Measurements from ENCODE around the gene SNCA. TPM values are rescaled to one million over a fixed set of nuclear protein-coding genes. Genes with fewer than 3 reads are reported as not detected.

The SNCA gene
- total RNA-seq, 1 donor: 0.72 TPM

DNA sequence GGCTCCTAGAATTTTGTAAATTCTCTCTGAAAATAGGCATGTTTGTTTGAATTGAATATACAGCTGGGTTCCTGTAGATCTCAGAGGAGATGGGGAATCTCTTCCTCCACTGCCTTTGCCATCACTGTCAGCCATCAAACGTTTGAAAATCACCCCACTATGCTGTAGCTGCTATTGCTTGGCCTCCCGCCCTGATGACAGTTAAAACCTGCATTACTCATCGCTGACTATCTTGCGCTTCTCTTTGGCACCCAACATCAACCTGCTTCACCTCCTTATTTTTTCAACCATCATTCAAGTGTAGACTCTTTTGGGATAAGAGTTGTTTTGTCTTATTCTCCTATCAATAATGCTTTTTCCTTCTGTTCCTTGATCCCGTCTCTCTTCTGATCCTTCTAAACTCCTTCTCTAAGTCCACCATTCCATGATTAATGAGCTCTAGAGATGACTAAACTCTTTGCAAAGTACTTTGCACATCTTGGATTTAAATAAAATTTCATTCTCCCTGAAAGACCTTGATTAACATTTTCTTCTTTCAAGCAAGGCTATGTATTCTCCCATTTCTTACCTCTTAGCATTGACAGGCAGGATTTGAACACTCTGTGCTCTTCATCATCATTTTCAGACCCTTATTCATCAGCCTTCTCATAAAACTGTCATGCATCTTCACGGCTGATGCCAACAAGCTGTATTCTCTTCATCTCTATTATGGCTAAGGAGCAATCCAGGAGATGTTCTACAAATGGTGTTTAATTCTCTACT is 133.0 kb downstream of the SNCA start:
- no peak for DNase-seq (ENCODE audit: insufficient read length, low spot score, missing footprints)
- H4K20me1 ChIP-seq (ENCODE audit: insufficient read depth, low read length): no peaks in the 10 kb centered on the region
- no peaks in the 10 kb centered on the region for H3K9me3 ChIP-seq (ENCODE audit: low read depth, low read length)
- H3K4me2 ChIP-seq (ENCODE audit: insufficient read depth, low read length): no peak overlapping the region
- no peaks in the 10 kb centered on the region for H3K27me3 ChIP-seq (ENCODE audit: insufficient read depth, low read length)
- no peaks in the 10 kb centered on the region for H3K36me3 ChIP-seq (ENCODE audit: insufficient read depth, low read length)
- H3K27ac ChIP-seq (ENCODE audit: low read depth, low read length): no peak overlapping the region
- H2AFZ ChIP-seq (ENCODE audit: low read length): no peak overlapping the region
- TF ChIP-seq, protein P1, sequence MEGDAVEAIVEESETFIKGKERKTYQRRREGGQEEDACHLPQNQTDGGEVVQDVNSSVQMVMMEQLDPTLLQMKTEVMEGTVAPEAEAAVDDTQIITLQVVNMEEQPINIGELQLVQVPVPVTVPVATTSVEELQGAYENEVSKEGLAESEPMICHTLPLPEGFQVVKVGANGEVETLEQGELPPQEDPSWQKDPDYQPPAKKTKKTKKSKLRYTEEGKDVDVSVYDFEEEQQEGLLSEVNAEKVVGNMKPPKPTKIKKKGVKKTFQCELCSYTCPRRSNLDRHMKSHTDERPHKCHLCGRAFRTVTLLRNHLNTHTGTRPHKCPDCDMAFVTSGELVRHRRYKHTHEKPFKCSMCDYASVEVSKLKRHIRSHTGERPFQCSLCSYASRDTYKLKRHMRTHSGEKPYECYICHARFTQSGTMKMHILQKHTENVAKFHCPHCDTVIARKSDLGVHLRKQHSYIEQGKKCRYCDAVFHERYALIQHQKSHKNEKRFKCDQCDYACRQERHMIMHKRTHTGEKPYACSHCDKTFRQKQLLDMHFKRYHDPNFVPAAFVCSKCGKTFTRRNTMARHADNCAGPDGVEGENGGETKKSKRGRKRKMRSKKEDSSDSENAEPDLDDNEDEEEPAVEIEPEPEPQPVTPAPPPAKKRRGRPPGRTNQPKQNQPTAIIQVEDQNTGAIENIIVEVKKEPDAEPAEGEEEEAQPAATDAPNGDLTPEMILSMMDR (IDR thresholded peaks at IDR 0.05; ENCODE audit: extremely low read depth, low read depth, low read length): no peak
- no peaks in the 10 kb centered on the region for H3K79me2 ChIP-seq (ENCODE audit: insufficient read depth, low read length)
- peaks cover 3% of the 10 kb centered on the region for H3K4me1 ChIP-seq (ENCODE audit: insufficient read depth, low read length)
- no peak overlapping the region for H3K4me3 ChIP-seq (ENCODE audit: insufficient read depth, low read length)

DNA sequence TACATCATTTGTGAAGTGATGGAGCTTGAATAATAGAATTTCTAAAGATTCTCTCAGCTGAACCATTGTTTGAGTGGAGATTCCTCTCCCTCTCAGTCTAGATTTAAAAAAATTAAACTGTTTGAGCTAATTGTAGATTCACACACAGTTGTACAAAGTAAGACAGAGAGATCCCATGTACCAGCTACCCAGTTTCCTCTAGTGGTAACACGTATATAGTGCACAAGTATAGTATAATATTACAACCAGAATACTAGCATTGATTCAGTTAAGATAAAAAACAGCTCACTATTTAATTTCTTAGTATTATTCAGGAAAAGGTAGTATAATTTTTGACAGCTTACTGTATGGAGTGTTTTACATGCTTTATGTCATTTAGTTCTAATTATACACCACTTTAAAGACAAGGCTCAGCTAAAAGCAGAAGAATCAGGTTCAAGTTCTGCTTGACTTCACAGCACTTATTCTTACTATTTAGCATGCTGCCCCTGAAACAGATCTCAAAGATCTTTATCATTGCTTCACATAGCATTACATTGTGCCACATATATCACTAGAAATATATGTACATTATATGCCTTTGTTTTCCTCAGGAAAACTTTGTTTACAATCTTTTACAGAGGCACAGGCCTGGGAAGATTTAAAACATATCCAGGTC is 136.1 kb downstream of the SNCA start:
- H4K20me1 ChIP-seq (ENCODE audit: insufficient read depth, low read length): no peaks in the 10 kb centered on the region
- no peaks in the 10 kb centered on the region for H3K9me3 ChIP-seq (ENCODE audit: low read depth, low read length)
- H3K4me3 ChIP-seq (ENCODE audit: insufficient read depth, low read length): no peak overlapping the region
- H3K36me3 ChIP-seq (ENCODE audit: insufficient read depth, low read length): no peaks in the 10 kb centered on the region
- no peaks in the 10 kb centered on the region for H3K4me1 ChIP-seq (ENCODE audit: insufficient read depth, low read length)
- no peak overlapping the region for H3K27ac ChIP-seq (ENCODE audit: low read depth, low read length)
- no peaks in the 10 kb centered on the region for H3K79me2 ChIP-seq (ENCODE audit: insufficient read depth, low read length)
- no peak overlapping the region for H3K4me2 ChIP-seq (ENCODE audit: insufficient read depth, low read length)
- H2AFZ ChIP-seq (ENCODE audit: low read length): no peak overlapping the region
- no peaks in the 10 kb centered on the region for H3K27me3 ChIP-seq (ENCODE audit: insufficient read depth, low read length)
- TF ChIP-seq, protein P1 (IDR thresholded peaks at IDR 0.05; ENCODE audit: extremely low read depth, low read depth, low read length): no peak
- no peak for DNase-seq (ENCODE audit: insufficient read length, low spot score, missing footprints)

GRCh38 chr4:89685690-89686089 is 151.3 kb downstream of the SNCA start:
- TF ChIP-seq, protein P1 (IDR thresholded peaks at IDR 0.05; ENCODE audit: extremely low read depth, low read depth, low read length): no peak
- Histone ChIP-seq H3K36me3 (ENCODE audit: insufficient read depth, low read length) (no peaks in the 10 kb centered on the region), H2AFZ (ENCODE audit: low read length) (no peak overlapping the region), H3K4me1 (ENCODE audit: insufficient read depth, low read length) (no peaks in the 10 kb centered on the region), H3K9me3 (ENCODE audit: low read depth, low read length) (no peaks in the 10 kb centered on the region), H3K27me3 (ENCODE audit: insufficient read depth, low read length) (no peaks in the 10 kb centered on the region), H3K4me2 (ENCODE audit: insufficient read depth, low read length) (no peak overlapping the region), H3K27ac (ENCODE audit: low read depth, low read length) (no peak overlapping the region), H3K4me3 (ENCODE audit: insufficient read depth, low read length) (no peak overlapping the region), H4K20me1 (ENCODE audit: insufficient read depth, low read length) (no peaks in the 10 kb centered on the region), H3K79me2 (ENCODE audit: insufficient read depth, low read length) (no peaks in the 10 kb centered on the region)
- no peak for DNase-seq (ENCODE audit: insufficient read length, low spot score, missing footprints)

- Histone ChIP-seq H3K4me3 (ENCODE audit: insufficient read depth, low read length) (no peak overlapping the region), H4K20me1 (ENCODE audit: insufficient read depth, low read length) (no peaks in the 10 kb centered on the region), H3K27me3 (ENCODE audit: insufficient read depth, low read length) (no peaks in the 10 kb centered on the region), H3K79me2 (ENCODE audit: insufficient read depth, low read length) (no peaks in the 10 kb centered on the region), H3K9me3 (ENCODE audit: low read depth, low read length) (no peaks in the 10 kb centered on the region), H3K4me2 (ENCODE audit: insufficient read depth, low read length) (no peak overlapping the region), H3K36me3 (ENCODE audit: insufficient read depth, low read length) (no peaks in the 10 kb centered on the region), H3K4me1 (ENCODE audit: insufficient read depth, low read length) (no peaks in the 10 kb centered on the region), H2AFZ (ENCODE audit: low read length) (no peak overlapping the region), H3K27ac (ENCODE audit: low read depth, low read length) (no peak overlapping the region)
- TF ChIP-seq, protein P1 (IDR thresholded peaks at IDR 0.05; ENCODE audit: extremely low read depth, low read depth, low read length): no peak
- no peak for DNase-seq (ENCODE audit: insufficient read length, low spot score, missing footprints)
Observed at GRCh38 chr4:89685277-89685676, 151.7 kb downstream of the SNCA start.
